Left renal cortex interstitium (tissue), 4 donors: ENCODE results near the gene IRF2BP2. TPM values are rescaled to one million over a fixed set of nuclear protein-coding genes. Genes with fewer than 3 reads are reported as not detected.

Experiments used
- DNase-seq, 4 donors: peaks; one replicate each; pipeline ENCODE4 v3.0.0-alpha.2; 2013; ENCODE audit warnings: low read depth in 4 of 4, low spot score in 2 of 4, missing footprints in 1 of 4
- polyA plus RNA-seq, 4 donors: library from polyadenylated mRNA; unstranded; fragments of 120-200 nt; gene quantifications; one replicate each; pipeline ENCODE4 v1.2.1, GENCODE V29; 2013; ENCODE audit not compliant: insufficient read length in 4 of 4

IRF2BP2 gene
- polyA plus RNA-seq, 4 donors, result 133 to 178 (median 139) TPM

DNA sequence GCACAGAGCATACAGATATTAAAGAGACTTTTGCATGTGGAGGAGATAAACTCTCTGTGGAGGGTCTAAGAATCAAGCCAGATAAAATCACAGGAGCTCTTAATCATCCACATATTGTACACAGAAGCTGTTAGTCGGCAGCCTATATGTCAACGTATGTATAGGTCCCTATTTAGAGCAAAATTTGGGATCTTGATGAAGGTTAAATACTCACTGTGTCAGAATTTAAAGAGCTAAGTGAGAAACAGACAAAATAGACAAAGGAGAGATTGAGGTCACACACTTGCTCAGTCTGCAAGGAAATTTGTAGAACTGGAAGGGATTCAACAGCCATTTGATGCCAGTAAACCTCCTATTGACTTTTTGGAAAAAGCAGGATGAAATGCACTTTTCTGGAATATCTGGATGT, 4.1 kb upstream of the IRF2BP2 start:
- no peak for DNase-seq

DNA sequence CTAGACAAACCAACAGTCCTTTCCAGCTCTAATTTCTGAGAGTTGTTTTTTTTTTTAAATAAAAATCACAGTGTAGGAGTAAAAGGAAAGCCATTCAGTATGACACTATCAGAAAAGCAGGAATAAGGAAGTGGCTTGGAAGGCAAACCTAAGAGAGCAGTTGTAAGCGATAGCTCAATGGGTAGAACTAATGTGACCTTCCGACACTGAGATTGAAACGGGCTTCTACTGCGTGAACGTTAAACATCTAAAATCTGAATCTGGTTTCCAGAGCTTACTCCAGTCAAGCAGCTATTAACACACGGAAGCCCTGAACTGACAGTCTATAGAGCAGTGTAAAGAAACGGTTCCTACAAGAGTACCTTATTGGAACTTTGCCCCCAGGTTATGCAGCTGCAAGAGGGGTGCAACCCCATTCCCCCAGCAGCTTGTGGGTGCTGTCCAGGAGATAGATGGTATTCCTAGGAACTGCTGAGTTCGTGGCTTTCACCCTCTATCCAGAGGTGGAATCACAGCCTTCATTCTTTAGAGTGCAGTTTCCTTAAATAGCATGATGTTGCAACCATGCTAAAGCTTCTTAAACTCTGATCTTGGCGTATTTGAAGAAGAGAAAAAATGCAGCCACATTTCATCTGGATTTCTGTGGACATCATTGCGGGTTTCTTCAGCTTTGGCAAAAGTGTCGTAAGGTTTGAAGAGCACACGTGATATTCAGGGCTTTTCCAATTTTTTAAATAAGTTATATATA, 3.3 kb upstream of the IRF2BP2 start:
- no peak for DNase-seq

DNA sequence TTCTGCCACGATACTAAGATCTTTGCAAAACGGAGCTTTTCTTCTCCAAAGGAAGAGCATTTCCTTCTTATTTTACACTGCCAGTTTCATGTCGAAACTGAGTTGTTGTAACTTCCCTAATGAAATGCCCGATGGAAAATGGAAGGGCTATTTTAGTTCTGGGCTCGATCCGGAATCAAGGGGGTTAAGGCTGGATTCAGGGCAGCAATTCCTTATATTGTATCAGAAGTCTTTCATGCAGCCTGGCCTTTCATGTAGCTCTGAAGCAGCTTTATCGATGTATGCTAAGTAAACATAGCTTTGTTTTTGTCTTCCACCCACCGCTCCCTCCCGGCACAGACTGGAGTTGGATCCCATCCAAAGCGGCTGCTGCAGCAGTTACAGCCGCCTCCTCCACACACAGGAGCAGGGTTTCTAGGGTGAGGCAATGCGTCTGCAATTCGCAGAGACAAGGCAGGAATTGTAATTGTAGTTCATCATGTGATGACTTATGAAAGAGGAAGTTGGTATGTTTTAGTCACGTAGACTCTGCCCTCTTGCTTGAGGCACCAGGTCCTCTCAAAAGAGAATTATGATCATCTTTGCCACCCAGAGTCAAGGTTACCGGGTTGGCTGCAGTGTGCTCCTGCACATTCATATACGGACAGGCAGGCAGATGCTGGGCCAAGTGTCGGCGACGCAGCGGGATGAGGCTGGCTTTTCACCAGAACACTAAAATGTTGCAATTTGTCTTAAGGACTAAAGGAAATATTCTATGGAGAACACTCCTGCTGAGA, 2.6 kb upstream of the IRF2BP2 start:
- DNase-seq, result peak in 3 of 4 donors; percentile 88

DNA sequence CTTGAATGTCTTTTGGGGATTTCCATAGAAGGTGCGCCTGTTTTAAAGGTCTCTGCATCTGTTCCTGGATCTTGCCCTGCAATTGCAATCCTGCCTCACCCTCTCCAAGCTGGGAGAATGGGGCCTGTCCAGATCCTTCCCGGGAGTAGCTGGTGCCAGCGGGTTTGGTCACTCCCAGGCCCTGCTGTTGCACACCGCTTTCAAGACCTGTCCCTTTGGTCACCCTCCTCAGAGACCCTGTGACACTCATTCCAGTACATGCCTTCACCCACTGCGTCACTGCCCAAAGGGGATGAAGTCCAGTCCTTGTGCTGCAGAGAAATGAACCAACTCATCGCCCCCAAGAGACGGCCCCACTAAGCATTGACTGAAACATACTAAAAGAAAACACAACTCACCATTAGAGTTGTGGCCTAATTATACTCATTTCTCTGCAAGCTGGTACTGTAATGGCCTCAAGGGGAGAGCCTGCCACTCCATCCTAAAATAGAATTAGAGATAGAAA, 1.9 kb upstream of the IRF2BP2 start:
- DNase-seq, result no peak

DNA sequence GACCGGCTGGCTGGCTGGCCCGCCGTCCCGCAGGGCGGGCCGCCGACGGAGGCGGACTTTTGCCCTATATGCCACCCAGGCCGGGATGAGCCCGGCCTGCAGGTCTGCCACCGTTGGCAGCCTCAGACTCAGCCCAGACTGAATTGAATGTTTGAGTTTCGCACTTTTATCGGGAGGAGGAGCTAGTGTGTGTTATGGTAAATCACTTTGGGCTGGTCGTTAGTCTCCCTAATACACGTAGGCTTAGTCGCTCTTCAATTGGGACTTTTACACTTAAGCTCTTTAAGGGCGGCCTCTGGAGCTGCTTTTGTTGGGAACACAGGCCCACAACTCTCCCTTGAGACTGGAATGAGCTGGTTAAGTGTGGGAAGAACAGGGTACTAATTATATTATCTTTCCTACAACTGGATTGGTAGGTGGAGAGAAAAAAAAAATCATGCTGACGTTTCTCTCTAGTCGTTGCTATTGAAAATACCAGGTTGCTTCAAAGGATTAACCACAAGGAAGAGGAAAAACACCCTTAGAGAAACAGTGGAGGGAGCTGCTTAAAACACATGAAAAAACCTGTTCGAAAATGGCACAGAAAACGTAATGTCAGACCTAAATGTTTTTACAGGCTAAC, 1.4 kb upstream of the IRF2BP2 start:
- DNase-seq, result peak in 2 of 4 donors; percentile 77 to 81

DNA sequence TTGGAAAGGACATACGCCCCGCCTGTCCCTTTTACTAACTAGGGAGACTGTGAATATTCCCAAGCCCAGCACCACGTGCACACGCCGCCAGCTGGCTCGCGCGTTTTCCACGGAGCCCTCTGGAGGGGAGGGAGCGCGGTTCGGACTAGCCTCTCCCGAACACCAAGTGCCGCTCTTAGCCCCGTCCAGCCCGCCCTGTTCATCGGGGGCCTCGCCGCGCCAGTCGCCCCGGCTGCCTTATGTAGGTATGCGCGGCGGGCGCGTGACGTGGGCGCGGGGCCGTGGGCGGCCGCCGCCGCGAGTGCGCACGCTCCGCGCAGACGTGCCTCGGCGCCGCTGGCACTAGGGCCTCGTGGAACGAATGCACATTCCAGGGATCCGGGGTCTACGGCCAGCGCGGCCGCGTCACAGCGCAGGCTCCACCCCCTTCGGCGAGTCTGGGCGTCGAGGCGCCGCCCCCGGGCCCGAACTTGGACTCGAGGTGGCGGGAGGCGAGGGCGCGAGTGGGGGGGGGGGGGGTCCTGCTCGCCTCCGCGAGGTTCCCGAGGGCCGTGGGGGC, 767 bp upstream of the IRF2BP2 start:
- DNase-seq, result peak in 2 of 4 donors; percentile 81 to 88

DNA sequence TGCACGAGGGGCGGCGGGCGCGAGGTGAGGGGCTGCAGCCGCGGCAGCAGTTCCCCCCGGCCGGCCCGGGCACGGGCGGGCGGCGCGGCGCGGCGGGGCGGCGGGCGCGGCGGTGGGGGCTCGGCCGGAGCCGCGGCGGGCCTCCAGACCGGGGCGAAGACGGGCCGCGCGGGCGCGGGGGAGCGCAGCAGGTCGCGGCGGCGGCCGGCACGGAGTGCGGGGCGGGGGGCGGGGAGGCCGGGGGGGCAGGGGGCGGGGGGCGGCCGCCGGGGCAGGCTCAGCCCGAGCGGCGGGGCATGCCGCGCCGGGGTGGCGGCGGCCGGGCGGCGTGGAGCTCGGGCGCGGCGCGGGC, 311 bp downstream of the IRF2BP2 start:
- DNase-seq, result no peak

DNA sequence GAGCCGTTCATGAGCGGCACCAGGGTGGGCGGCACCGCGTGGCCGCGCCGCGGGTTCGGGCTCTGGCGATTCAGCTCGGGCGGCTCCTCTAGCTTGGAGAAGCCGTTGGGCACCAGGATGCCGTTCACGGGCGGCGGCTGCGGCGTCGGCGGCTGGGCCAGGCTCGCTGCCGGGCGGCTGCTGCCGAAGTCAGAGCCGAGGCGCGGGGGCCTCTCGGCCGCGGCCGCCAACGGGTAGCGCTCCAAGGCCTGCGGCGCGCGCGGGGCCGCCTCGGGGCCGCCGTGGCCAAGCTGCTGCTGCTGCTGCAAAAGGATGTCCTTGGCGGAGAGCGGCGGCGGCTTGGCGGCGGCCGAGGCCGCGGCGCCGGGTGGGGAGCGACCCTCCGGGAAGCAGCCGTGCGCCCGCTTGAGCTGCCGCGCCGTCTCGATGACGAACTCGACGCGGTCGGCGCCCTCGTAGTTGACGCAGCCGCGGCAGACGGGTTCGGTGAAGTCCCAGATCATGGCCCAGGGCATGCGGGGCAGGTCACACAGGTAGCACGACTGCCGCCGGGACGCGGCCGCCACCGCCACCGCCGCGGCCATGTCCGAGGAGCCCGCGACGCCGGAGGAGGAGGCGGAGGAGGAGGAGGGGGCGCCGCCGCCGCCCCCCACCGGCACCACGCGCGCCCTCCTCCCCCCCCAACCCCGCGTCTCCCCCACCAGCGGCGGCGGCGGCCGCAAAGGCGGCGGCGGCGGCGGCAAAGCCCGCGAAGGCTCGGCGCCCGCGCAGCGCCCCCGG, 877 bp downstream of the IRF2BP2 start:
- DNase-seq, result no peak

DNA sequence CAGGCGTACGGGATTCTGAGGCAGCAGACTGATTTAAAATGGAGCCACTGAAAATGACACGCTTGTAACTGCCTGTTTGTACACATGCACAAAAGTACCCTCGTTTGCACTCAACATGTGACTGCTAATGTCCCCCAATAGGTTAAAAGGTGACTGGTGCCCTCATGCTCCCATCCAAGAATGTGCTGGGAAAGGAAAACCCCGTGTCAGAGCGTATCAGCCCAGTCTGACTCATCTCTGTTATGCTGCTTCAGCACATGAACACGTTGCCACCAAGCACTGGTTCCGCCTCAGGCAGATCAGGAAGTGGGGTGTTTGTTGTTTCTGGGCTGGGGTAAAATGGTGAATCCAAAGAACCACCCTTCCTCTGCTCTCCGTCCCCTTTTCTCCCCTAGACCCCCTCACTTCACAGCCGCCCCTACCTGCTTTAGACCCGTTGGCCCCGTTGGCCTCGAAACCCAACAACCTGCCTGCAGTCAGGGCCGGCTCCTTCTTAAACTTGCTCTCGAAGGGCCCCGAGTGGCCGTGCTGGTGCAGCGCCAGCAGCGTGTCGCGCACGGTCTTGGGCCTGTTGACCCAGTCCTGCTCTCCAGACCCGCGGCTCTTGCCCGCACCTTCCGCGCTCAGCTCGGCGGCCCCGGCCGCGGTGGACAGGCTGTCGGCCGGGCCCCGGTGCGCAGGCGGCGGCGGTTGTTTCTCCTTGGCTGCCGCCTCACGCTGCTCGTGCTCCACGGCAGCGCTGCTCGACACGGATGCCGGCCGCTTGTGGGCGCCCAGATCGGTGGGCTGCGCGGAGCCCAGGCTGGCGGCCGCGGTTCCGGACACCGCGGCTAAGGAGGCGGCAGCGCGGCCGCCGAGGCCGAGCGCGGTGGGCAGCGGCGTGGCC, 1.7 kb downstream of the IRF2BP2 start:
- DNase-seq, result peak in 2 of 4 donors; percentile 73 to 81

DNA sequence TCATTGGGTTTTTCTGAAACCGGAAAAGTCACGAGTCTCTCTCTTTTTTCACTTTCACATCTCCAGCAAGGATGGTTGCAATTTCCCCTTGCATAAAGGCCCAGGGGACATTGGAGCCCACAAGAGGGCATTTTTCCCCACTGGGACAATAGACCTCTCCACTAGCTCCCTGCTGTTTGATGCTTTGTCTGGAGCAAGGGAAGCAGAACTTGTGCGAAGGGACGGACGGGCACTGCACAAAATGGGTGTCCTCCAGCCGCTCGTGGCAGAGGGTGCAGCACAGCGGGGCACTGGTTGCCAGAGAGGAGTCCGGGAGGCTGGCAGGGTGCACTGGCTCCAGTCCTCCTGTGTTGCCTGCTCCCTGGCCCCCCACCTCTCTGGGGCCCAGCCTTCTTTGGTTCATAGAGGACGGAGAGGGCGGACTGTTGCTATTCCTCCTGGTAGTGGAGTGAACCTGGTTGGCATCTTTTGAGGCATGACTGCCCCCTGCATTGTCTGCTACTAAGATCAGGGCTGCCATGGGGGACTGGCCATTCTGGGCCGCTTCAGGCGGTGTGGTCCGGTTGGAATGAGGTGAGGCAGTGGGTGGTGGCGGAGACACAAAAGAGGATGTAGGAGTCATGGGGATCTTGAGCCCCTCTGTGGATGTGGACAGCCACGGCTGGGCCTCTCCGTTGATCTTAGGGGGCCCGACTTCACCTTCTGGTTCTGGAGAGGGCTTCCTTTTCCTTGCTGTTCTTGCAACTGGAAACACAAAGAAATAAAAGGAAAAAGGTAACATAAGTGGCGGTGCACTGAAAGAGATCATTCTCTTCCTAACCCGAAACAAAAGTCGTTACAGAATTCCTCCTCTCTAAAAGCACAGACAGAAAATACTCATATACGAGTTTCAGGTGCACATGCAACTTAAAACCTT, 2.6 kb downstream of the IRF2BP2 start:
- no peak for DNase-seq

DNA sequence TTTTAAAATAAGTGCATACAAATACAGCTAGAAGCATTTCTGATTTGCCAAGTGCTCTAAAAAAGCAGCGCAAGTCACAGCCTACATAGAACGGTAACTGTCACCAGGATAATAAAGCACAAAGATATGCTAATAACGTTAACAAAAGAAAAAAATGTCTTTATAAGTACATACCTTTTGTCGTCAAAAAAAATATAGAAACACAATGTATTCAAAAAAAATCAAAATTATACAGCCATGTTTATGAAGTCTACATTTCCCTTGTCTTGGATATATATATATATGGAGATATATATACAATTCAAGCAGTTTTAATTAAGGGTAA, 3.2 kb downstream of the IRF2BP2 start:
- DNase-seq, result no peak

DNA sequence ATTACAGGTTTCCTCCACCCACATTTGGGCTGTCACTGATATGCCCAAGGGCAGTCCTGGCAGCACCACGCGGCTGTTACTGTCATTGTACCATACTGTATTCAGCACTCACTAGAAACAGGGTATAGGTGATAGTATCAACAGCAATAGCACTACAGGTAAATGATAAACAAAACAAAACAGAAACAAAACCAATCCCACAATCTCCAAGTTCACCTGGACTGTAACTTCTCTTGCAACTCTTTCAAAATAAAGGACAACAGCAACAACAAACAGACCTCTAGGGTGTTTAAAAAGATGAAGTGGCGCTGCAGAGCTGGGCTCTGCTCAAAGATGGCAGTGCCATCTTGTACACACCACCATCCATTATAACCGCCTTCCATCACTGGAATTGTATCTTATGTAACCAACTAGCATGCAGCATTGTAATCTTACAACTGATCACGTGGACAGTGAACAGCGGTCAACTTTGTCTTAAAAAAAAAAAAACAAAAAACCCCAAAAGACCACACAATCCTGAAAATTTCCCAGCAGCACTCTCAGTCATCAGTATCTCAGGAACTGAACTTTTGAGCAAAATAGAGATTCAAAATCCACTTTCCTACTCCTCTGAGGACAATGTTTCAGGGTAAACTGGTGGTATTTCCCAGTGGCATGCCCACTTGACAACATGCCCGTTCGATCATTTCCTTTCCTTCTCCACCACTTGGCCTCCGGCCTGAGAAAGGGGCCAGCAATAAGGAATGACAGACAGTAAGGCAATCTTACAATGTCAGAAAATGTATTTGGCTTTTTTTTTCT, 3.8 kb downstream of the IRF2BP2 start:
- DNase-seq, result peak in 1 of 4 donors; percentile 75

DNA sequence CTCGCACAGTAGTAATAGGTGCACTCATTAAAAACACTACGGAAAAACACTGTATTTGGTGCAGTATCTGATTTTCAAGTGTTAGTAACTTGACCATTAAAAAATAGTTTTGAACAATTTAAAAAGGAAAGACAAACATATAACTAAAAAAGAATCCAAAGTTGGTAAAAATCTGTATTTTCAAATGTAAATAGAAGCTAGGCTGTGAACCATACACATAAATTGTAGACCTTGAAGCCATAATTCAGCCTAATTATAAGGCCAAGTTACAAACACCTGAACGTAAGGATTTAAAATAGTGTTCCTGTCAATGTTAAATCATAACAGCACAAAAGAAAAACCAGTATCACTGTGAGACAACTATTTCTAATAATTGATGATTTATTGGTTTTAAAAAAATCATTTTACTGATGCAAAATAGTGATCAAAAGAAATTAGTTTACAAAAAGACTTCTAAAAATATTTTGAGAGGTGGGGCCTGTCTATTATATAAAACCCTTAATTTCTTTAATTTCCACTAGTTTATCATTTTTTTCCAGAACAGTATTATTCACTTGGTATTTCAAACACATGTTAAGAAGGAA, 4.5 kb downstream of the IRF2BP2 start:
- no peak for DNase-seq

DNA sequence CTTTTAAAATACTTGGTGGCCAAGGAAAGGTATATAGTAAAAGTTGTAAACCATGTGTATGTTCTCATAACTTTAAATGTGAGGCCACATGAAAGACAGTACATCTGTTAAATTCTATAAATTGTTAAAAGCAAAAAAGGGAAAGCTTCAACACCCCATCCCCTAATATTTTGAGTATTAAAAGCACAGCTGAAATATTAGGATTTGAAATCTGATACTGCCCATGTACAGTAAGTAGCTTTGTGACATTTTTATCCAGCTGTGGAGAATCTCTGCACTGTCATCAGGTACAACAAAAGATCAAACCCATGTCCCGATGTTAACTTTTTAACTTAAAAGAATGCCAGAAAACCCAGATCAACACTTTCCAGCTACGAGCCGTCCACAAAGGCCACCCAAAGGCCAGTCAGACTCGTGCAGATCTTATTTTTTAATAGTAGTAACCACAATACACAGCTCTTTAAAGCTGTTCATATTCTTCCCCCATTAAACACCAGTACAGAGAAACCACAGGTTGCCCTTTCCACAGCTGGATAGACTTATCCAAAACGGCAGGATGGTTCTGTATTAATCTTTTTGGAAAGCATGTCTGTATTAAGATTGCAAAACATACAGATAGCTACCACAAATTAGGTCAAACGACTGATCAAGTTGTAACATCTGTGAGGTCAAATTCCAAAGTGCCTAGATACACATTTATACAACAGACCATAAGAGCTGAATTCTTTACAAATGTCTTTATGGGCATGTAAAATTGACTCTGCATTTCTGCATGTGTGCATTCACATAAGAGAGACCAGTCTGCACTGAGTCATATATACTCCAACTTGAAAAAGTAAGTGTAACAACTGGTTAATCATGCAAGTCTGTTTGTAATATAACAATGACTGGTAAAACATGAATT, 5.2 kb downstream of the IRF2BP2 start:
- DNase-seq, result peak in 1 of 4 donors; percentile 72

DNA sequence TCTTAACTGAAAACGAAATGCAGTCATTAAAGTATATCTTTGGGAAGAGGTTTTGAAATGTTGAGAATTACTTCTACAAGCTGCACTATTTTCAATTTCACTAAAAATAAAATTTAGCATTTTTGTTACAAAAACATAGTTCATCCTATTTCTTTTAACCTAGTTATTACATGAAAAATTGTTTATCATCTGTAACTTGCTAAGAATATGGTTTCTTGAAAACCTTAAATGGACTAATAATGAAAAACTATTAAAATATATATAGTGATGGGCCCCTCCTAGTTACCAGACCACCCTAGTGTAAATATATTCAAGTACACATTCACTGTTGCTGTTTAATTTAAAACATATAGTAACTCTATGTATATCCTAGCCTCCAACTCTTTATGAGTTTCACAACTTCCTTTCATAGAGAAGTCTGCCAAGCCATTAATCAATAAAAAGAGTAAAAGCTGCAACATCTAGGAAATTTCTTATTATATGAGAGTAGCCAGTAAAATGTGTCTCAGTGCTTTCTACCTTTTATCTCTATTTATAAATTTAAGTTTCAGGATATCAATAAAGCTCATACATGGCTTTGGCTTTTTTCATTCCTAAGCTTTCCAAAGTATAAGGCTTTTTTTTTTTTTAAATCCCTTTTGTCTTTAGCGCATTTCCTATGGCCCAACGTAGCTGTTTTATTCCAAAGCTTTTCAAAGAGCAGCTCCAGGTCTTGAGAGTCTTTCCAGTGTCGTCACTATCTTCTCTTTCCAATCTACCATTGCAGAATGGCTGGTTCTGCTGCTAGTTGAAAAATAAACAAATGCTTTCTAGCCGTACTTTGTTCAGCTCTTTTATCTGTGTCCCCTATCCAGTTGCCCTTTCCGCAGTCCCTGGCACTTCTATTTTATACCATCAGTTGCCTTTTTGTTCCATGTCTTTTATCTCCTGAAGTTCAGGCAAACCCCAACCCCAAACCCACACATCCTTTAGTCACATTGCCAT, 6.5 kb downstream of the IRF2BP2 start:
- DNase-seq, result no peak
